Lower leg skin (tissue), 4 donors: ENCODE measurements around the gene ARHGAP24. TPM values are rescaled to one million over a fixed set of nuclear protein-coding genes. Genes with fewer than 3 reads are reported as not detected.

Experiments
- DNase-seq, 2 donors: peaks; one replicate each; pipeline ENCODE4 v3.0.0-alpha.2; 2019; ENCODE audit warnings: low spot score in 2 of 2
- H3K4me3 ChIP-seq: fragments of 200-600 bp; sonication (generic); 2 replicates; pipeline ENCODE4 v1.5.1; 2017; ENCODE audit warnings: mild to moderate bottlenecking, low read depth; ENCODE audit not compliant: poor library complexity, severe bottlenecking
- CTCF ChIP-seq, 3 donors: fragments of 450-650 bp; IDR thresholded peaks; one replicate each; pipeline ENCODE4 v1.5.1; 2016; ENCODE audit warnings: antibody characterized with exemption in 3 of 3, mild to moderate bottlenecking in 3 of 3, moderate library complexity in 2 of 3
- POLR2A ChIP-seq, 2 donors: fragments of 450-650 bp; IDR thresholded peaks; one replicate each; pipeline ENCODE4 v1.6.1; 2016 to 2017; ENCODE audit warnings: antibody characterized with exemption in 2 of 2, mild to moderate bottlenecking in 1 of 2, moderate library complexity in 1 of 2
- WGBS, 2 donors: methylation state at CpG; one replicate each; pipeline ENCODE4 v1.1.5; 2018; 5-methylcytosine and 5-hydroxymethylcytosine counted together
- intact Hi-C: fragments of 100-400 bp; cut with DNase I; formaldehyde crosslinking; loops from one replicate; pipeline ENCODE4 v1.15.0; 2023; ENCODE audit warnings: low total_unique reads
- total RNA-seq, 4 donors: library from RNA; depleted of rRNA; stranded (reverse); fragments of >200 nt; gene quantifications; one replicate each; pipeline ENCODE4 v1.1.0, GENCODE V29; 2016

ARHGAP24 gene
- total RNA-seq: 10 to 100 TPM; 13.1 to 58.4 (median 24.0) TPM

GRCh38 chr4:85474818-85475630, at the start of gene ARHGAP24:
TSS of gene ARHGAP24 (plus strand) at chr4:85475150.
- WGBS, 2 donors: 2% methylated on average over 40 to 41 of the region's 41 CpGs
- TF ChIP-seq POLR2A (IDR thresholded peaks at IDR 0.05): no peak
- no peak for TF ChIP-seq CTCF (IDR thresholded peaks at IDR 0.05)
- H3K4me3 ChIP-seq: peak within 1 kb of the TSS; percentile 53
- intact Hi-C loops: no loop called here
- DNase-seq: peak; percentile 91 to 95

- no peak for TF ChIP-seq POLR2A (IDR thresholded peaks at IDR 0.05)
- TF ChIP-seq CTCF (IDR thresholded peaks at IDR 0.05): no peak
- no peak for DNase-seq
- no peak overlapping the region for H3K4me3 ChIP-seq
- 82 to 84% methylated on average over 3 of the region's 3 CpGs for WGBS, 2 donors
- intact Hi-C loops: no loop called here
Measured at GRCh38 chr4:85426366-85426765, 48.6 kb upstream of the ARHGAP24 start.

GRCh38 chr4:85427123-85427522, 47.8 kb upstream of the ARHGAP24 start:
- TF ChIP-seq POLR2A (IDR thresholded peaks at IDR 0.05) (no peak), CTCF (IDR thresholded peaks at IDR 0.05) (no peak)
- H3K4me3 ChIP-seq: no peak overlapping the region
- no peak for DNase-seq
- intact Hi-C loops: no loop called here
- WGBS, 2 donors: 88 to 100% methylated on average over 1 of the region's 1 CpG

- intact Hi-C loops: no loop called here
- no peak for DNase-seq
- H3K4me3 ChIP-seq: no peak overlapping the region
- TF ChIP-seq POLR2A (IDR thresholded peaks at IDR 0.05) (no peak), CTCF (IDR thresholded peaks at IDR 0.05) (no peak)
- WGBS, 2 donors: 87 to 97% methylated on average over 3 of the region's 3 CpGs
Measured at GRCh38 chr4:85430226-85430625, 44.7 kb upstream of the ARHGAP24 start.

GRCh38 chr4:85430697-85431096, 44.3 kb upstream of the ARHGAP24 start:
- WGBS, 2 donors: 76 to 80% methylated on average over 5 of the region's 5 CpGs
- DNase-seq: no peak
- intact Hi-C loops: no loop called here
- TF ChIP-seq POLR2A (IDR thresholded peaks at IDR 0.05): no peak
- TF ChIP-seq CTCF (IDR thresholded peaks at IDR 0.05): no peak
- no peak overlapping the region for H3K4me3 ChIP-seq

GRCh38 chr4:85431156-85431555, 43.8 kb upstream of the ARHGAP24 start:
- no peak for DNase-seq
- WGBS, 2 donors: 84 to 90% methylated on average over 3 of the region's 3 CpGs
- intact Hi-C loops: no loop called here
- TF ChIP-seq POLR2A (IDR thresholded peaks at IDR 0.05) (no peak), CTCF (IDR thresholded peaks at IDR 0.05) (no peak)
- no peak overlapping the region for H3K4me3 ChIP-seq
